Measurements from ENCODE around the gene FKBP14.

- TF ChIP-seq CTCF (IDR thresholded peaks at IDR 0.05; ENCODE audit: insufficient read depth, low read depth, low read length) (no peak), EZH2 (IDR thresholded peaks at IDR 0.05; ENCODE audit: insufficient read depth, low read length) (no peak)
Observed at GRCh38 chr7:30029696-30030095, 3.2 kb upstream of the FKBP14 start.

Measured in astrocyte (in vitro differentiated cells and primary cell).